ENCODE data around the gene DCST1. TPM values are rescaled to one million over a fixed set of nuclear protein-coding genes. Genes with fewer than 3 reads are reported as not detected.

DCST1 gene
- total and polyA plus RNA-seq, 2 of the 4 experiments (the other 2 are of a cell fraction) = not detected

DNA sequence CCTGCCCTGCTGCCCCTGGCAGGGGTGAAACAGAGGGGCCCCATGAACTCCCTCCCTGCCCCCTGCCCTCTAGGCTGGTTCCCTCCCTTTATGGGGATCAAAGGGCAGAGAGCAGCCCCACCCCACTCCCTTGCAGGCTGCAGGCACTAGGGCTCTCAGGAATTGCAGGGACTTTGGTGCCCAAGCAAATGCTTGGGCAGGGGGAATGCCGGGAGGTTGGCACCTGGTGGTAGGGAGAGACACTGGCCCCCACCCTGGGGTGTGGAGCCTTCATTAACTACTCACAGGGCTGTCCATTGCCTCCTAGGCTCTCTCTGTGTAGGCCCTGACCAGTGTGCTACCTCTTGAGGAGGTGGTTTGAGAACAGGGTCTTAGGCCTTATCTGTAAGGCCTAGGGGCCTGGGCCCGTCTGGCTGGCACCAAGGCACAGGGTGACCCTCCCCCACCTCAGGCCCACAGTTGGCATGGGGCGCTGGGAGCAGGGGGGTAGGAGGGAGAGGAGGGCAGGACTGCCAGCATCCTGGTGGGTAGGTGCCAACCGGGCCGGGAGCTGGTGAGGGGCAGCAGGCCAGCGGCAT is 26.3 kb upstream of the DCST1 start:
- no peak overlapping the region for H2BK15ac ChIP-seq (ENCODE audit: low read depth, low read length)
- no peak overlapping the region for H4K5ac ChIP-seq (ENCODE audit: low read depth, low read length)
- H3K9ac ChIP-seq (ENCODE audit: low read depth, low read length) = no peak overlapping the region
- ChIA-PET POLR2A (ENCODE audit: unreplicated experiment) (interaction anchor here (0.6 kb wide), 1 partner anchor 11 kb away, joined by 14 read pairs; no protein-coding TSS in a partner anchor), CTCF (interaction anchor here (1.1 kb wide), 1 partner anchor 10 kb away, joined by 4 read pairs; no protein-coding TSS in a partner anchor)
- no peak overlapping the region for H3K18ac ChIP-seq (ENCODE audit: low read depth, low read length)
- no peak overlapping the region for H2BK120ac ChIP-seq (ENCODE audit: low read depth, low read length)
- H3K56ac ChIP-seq (ENCODE audit: extremely low read depth, insufficient read depth, low read length) = no peak overlapping the region
- H3K27me3 ChIP-seq (ENCODE audit: control insufficient read depth, insufficient read depth, low read length) = no peaks in the 10 kb centered on the region
- peaks cover 2% of the 10 kb centered on the region for H3K36me3 ChIP-seq (ENCODE audit: control insufficient read depth, insufficient read depth, low read length)
- peaks cover 15% of the 10 kb centered on the region for H3K4me1 ChIP-seq (ENCODE audit: control insufficient read depth, insufficient read depth, low read length)
- no peak overlapping the region for H2BK20ac ChIP-seq (ENCODE audit: low read depth, low read length)
- dilution Hi-C loops (cut with HindIII; ENCODE audit: low sequenced_read_pairs, unreplicated experiment) = no loop called here
- no peak overlapping the region for H2BK5ac ChIP-seq (ENCODE audit: low read depth, low read length, poor library complexity, severe bottlenecking)
- no peaks in the 10 kb centered on the region for H3K9me3 ChIP-seq (ENCODE audit: control insufficient read depth, insufficient read depth, low read length)
- TF ChIP-seq RAD21 (IDR thresholded peaks at IDR 0.05; ENCODE audit: low read length) (no peak), BHLHE40 (IDR thresholded peaks at IDR 0.05; ENCODE audit: low read depth, low read length) (no peak), MAFK (IDR thresholded peaks at IDR 0.05; ENCODE audit: low read depth, low read length) (no peak), CTCF (conservative IDR thresholded peaks at IDR 0.05; ENCODE audit: low read depth, low read length) (no peak), NFE2L2 (IDR thresholded peaks at IDR 0.05; ENCODE audit: low read depth, low read length) (no peak), RCOR1 (IDR thresholded peaks at IDR 0.05; ENCODE audit: insufficient replicate concordance, low read length) (no peak), CEBPB (IDR thresholded peaks at IDR 0.05; ENCODE audit: low read depth, low read length) (no peak), MXI1 (IDR thresholded peaks at IDR 0.05; ENCODE audit: borderline replicate concordance, low read depth, low read length) (no peak)
- TF ChIP-seq, protein P1, sequence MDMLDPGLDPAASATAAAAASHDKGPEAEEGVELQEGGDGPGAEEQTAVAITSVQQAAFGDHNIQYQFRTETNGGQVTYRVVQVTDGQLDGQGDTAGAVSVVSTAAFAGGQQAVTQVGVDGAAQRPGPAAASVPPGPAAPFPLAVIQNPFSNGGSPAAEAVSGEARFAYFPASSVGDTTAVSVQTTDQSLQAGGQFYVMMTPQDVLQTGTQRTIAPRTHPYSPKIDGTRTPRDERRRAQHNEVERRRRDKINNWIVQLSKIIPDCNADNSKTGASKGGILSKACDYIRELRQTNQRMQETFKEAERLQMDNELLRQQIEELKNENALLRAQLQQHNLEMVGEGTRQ (IDR thresholded peaks at IDR 0.05; ENCODE audit: low read depth, low read length) = no peak
- TF ChIP-seq, protein P2, sequence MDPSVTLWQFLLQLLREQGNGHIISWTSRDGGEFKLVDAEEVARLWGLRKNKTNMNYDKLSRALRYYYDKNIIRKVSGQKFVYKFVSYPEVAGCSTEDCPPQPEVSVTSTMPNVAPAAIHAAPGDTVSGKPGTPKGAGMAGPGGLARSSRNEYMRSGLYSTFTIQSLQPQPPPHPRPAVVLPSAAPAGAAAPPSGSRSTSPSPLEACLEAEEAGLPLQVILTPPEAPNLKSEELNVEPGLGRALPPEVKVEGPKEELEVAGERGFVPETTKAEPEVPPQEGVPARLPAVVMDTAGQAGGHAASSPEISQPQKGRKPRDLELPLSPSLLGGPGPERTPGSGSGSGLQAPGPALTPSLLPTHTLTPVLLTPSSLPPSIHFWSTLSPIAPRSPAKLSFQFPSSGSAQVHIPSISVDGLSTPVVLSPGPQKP (IDR thresholded peaks at IDR 0.05; ENCODE audit: borderline replicate concordance, low read depth, low read length) = no peak
- H4K20me1 ChIP-seq (ENCODE audit: insufficient read depth, low read length) = peaks cover 11% of the 10 kb centered on the region
- H3K27ac ChIP-seq (ENCODE audit: insufficient read depth, low read length) = no peak overlapping the region
- no peak overlapping the region for H4K8ac ChIP-seq (ENCODE audit: low read depth in 2 of 2, low read length in 2 of 2)
- H3K14ac ChIP-seq (replicated peaks; ENCODE audit: low read depth, low read length) = no peak overlapping the region
- no peak for DNase-seq
- H3K9me1 ChIP-seq (ENCODE audit: insufficient read depth, low read length) = peaks cover 12% of the 10 kb centered on the region
- H4K91ac ChIP-seq (ENCODE audit: insufficient read depth, low read depth, low read length) = no peak overlapping the region
- WGBS, 2 experiments (ENCODE audit: extremely low coverage in 2 of 2, insufficient read length in 1 of 2) = no CpG with 5 or more reads among the region's 6 CpGs
- H3K23ac ChIP-seq (ENCODE audit: low read depth, low read length) = no peak overlapping the region
- ATAC-seq (ENCODE audit: low read depth) = no peak
- H3K4ac ChIP-seq (ENCODE audit: low read depth, low read length) = no peak overlapping the region
- no peak overlapping the region for H2AFZ ChIP-seq (replicated peaks; ENCODE audit: low read length, poor library complexity)
- no peak overlapping the region for H2AK5ac ChIP-seq (ENCODE audit: low read depth, low read length)
- no TSS peak for BruUV-seq (replicated peaks)
- H2AK9ac ChIP-seq (replicated peaks; ENCODE audit: low read depth, low read length, poor library complexity) = no peak overlapping the region
- peaks cover 14 to 59% of the 10 kb centered on the region in 2 experiments for H3K79me1 ChIP-seq (ENCODE audit: low read depth in 1 of 2, low read length in 2 of 2)
- intact Hi-C loops (cut with micrococcal nuclease) = no loop called here
- no peak overlapping the region for H3K4me2 ChIP-seq (ENCODE audit: low read depth, low read length)
- in situ Hi-C loops (cut with MboI; ENCODE audit: low sequenced_read_pairs) = no loop called here
- H3K4me3 ChIP-seq (ENCODE audit: insufficient read depth, low read depth, low read length) = no peak overlapping the region

Data from IMR-90 (cell line).